Psoas muscle (tissue), 8 donors: Measurements from ENCODE around the gene PACS1. TPM values are rescaled to one million over a fixed set of nuclear protein-coding genes. Genes with fewer than 3 reads are reported as not detected.

Experiments
- ATAC-seq, 4 donors: fragments of 200-7000 bp; cut with Tn5 transposase; one replicate each; pipeline ENCODE4 v1.9.1; 2020; ENCODE audit warnings: moderate library complexity in 3 of 4, mild to moderate bottlenecking in 2 of 4
- DNase-seq, 2 donors: peaks; one replicate each; pipeline ENCODE4 v3.0.0-alpha.2; 2020
- H3K27ac ChIP-seq: fragments of 200-600 bp; one replicate; pipeline ENCODE4 v1.8.0; 2022
- H3K27me3 ChIP-seq, 3 donors: fragments of 200-600 bp in 1 of 3; one replicate each; pipeline versions ENCODE4 v1.6.1 to v1.8.0; 2013 to 2022; ENCODE audit warnings: low read length in 2 of 3, mild to moderate bottlenecking in 2 of 3, moderate library complexity in 1 of 3; ENCODE audit not compliant: insufficient read depth in 3 of 3
- H3K36me3 ChIP-seq, 2 donors: fragments of 200-600 bp in 1 of 2; one replicate each; pipeline versions ENCODE4 v1.6.1 to v1.8.0; 2013 to 2022; ENCODE audit warnings: low read depth in 1 of 2, mild to moderate bottlenecking in 1 of 2, moderate library complexity in 1 of 2; ENCODE audit not compliant: insufficient read depth in 1 of 2
- H3K4me1 ChIP-seq: fragments of 200-600 bp; one replicate; pipeline ENCODE4 v1.8.0; 2022
- H3K4me3 ChIP-seq: fragments of 200-600 bp; one replicate; pipeline ENCODE4 v1.8.0; 2022; ENCODE audit warnings: mild to moderate bottlenecking
- H3K9me3 ChIP-seq: fragments of 200-600 bp; one replicate; pipeline ENCODE4 v1.8.0; 2022
- WGBS, 3 donors: extraction: QIAGEN DNeasy Blood & Tissue Kit; methylation state at CpG; one replicate each; pipeline versions ENCODE4 v1.1.6 to v1.1.7; 2013; 5-methylcytosine and 5-hydroxymethylcytosine counted together
- intact Hi-C, 2 donors: fragments of 100-400 bp; cut with DNase I; formaldehyde crosslinking; loops; one replicate each; pipeline versions ENCODE4 v1.11.0 to v1.14.2; 2022
- polyA plus RNA-seq, 3 donors: library from polyadenylated mRNA; stranded (reverse); fragments of 200-250 nt; gene quantifications; one replicate each; pipeline ENCODE4 v1.2.3, GENCODE V29; 2013
- total RNA-seq, 4 donors: library from RNA; stranded (reverse); fragmentation: NEBNext Ultra II Directional in 2 of 4; extraction: Animal tissue kit (Norgen Biotek cat#: 25700) in 2 of 4; gene quantifications; one replicate each; pipeline versions ENCODE4 v1.2.1 to v1.2.4, GENCODE V29; 2021 to 2023
- TF ChIP-seq, protein P1 (sequence below): fragments of 200-600 bp; IDR thresholded peaks from one replicate; pipeline ENCODE4 v1.8.0; 2022; ENCODE audit warnings: antibody characterized with exemption
- donor health status: healthy with polysubstance abuse.
- donor health status: DM: no; HTN: no; CAD: no; lungs with moderate emphysema.
- donor health status: Bipolar disorder and iron deficiency.
- donor health status: healthy.
- donor health status: DM: yes; HTN: yes; CAD: no.
- donor health status: DM: no; HTN: no; CAD: no.
- donor health status: DM: no; HTN: no; CAD: no.
- donor health status: DM: yes; HTN: yes; CAD: no.

The PACS1 gene
- total and polyA plus RNA-seq, 7 donors, result 7.4 to 27.8 (median 16.3) TPM

DNA sequence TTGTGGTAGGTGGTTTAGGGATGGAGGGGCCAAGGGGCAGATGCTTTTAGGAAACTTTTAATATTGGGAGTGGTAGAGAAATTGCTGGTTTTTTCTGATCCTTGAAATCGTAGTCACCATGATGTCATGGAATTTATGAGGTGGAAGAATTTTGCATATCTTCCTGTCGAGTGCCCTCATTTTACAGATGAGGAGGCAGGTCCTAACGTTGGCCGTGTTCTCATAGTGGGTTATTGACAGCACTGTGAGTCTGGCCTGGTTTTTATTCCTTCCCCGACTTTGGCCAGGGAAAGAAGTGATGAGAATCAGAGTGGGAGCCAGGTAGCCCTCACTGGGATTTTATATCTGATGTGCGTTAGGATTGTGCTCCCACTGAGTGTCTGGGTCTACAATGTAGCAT lies 8.8 kb upstream of the PACS1 start:
- Histone ChIP-seq H3K27me3 (no peaks in the 10 kb centered on the region), H3K36me3 (peaks cover 26 to 100% of the 10 kb centered on the region in 2 donors), H3K27ac (no peak overlapping the region), H3K4me1 (no peaks in the 10 kb centered on the region), H3K9me3 (no peaks in the 10 kb centered on the region), H3K4me3 (no peak overlapping the region)
- WGBS, 3 donors, result 80 to 85% (median 82%) methylated on average over 6 of the region's 6 CpGs
- ATAC-seq (no peak), DNase-seq (no peak)
- TF ChIP-seq, protein P1, sequence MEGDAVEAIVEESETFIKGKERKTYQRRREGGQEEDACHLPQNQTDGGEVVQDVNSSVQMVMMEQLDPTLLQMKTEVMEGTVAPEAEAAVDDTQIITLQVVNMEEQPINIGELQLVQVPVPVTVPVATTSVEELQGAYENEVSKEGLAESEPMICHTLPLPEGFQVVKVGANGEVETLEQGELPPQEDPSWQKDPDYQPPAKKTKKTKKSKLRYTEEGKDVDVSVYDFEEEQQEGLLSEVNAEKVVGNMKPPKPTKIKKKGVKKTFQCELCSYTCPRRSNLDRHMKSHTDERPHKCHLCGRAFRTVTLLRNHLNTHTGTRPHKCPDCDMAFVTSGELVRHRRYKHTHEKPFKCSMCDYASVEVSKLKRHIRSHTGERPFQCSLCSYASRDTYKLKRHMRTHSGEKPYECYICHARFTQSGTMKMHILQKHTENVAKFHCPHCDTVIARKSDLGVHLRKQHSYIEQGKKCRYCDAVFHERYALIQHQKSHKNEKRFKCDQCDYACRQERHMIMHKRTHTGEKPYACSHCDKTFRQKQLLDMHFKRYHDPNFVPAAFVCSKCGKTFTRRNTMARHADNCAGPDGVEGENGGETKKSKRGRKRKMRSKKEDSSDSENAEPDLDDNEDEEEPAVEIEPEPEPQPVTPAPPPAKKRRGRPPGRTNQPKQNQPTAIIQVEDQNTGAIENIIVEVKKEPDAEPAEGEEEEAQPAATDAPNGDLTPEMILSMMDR, result no peak
- intact Hi-C loops, result no loop called here

DNA sequence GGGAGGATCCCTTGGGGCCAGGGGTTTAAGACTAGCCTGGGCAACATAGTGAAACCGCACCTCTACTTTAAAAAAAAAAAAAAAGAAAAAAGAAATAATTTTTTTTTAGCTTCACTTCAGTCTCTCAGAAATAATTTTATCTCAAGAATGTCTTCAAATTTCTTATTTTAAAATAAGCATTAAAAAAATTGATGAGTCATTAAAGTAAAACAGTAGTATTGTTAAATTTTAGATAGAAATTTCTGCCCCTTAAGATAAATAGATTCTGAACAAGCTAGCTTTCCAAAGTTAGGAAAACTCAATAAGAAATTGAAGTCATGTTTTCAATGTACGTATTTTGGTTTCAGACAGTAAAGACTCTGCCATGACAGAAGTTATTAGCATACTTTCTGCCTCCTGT lies 7.7 kb upstream of the PACS1 start:
- no peak overlapping the region for H3K27ac ChIP-seq
- H3K9me3 ChIP-seq, result no peaks in the 10 kb centered on the region
- TF ChIP-seq, protein P1, result no peak
- intact Hi-C loops, result no loop called here
- no peaks in the 10 kb centered on the region for H3K27me3 ChIP-seq
- ATAC-seq (no peak), DNase-seq (no peak)
- H3K36me3 ChIP-seq, result peaks cover 26 to 100% of the 10 kb centered on the region in 2 donors
- 92 to 95% (median 94%) methylated on average over 2 of the region's 2 CpGs for WGBS, 3 donors
- H3K4me1 ChIP-seq, result no peaks in the 10 kb centered on the region
- no peak overlapping the region for H3K4me3 ChIP-seq

DNA sequence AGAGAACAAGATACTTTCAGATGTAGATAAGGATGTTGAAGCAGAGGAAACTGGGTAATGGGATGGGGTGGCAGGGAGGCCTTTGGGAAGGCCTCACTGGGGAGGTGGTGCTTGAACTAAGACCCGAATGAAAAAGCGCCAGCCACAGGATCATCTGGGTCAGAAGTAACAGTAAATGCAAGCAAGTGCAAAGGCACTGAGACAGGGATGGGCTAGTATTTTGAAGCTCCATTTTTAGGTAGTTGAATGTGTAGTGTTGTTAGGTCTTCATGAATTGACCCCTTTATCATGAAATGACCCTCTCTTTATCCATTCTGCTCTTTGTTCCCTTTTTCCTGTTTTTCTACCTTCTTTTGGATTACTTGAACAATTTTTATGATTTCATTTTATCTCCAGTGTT lies 6.2 kb upstream of the PACS1 start:
- DNase-seq (no peak), ATAC-seq (no peak)
- 97 to 100% (median 100%) methylated on average over 2 of the region's 2 CpGs for WGBS, 3 donors
- Histone ChIP-seq H3K4me3 (no peak overlapping the region), H3K27me3 (no peaks in the 10 kb centered on the region), H3K4me1 (peaks cover 11% of the 10 kb centered on the region), H3K9me3 (no peaks in the 10 kb centered on the region), H3K27ac (no peak overlapping the region), H3K36me3 (peaks cover 32 to 100% of the 10 kb centered on the region in 2 donors)
- intact Hi-C loops, result no loop called here
- TF ChIP-seq, protein P1, result no peak

DNA sequence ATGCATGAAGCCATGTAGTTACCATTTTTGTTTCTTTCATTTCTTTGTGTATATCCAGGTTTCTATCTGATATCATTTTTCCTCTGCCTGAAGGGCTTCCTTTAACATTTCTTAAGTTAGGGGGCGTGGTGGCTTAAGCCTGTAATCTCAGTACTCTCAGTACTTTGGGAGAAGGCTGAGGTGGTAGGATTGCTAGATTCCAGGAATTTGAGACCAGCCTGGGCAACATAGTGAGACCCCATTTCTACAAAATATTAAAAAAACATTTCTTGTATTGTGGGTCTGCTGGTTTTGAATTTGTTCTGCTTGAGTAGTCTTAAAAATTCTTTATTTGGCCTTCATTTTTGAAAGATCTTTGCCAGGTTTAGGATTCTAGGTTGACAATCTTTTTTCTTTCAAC lies 5.5 kb upstream of the PACS1 start:
- TF ChIP-seq, protein P1, result no peak
- 96 to 100% (median 98%) methylated on average over 1 of the region's 1 CpG for WGBS, 3 donors
- DNase-seq, result no peak
- H3K36me3 ChIP-seq, result peaks cover 27 to 96% of the 10 kb centered on the region in 2 donors
- H3K4me3 ChIP-seq, result no peak overlapping the region
- intact Hi-C loops, result no loop called here
- H3K9me3 ChIP-seq, result no peaks in the 10 kb centered on the region
- no peak overlapping the region for H3K27ac ChIP-seq
- H3K27me3 ChIP-seq, result no peaks in the 10 kb centered on the region
- H3K4me1 ChIP-seq, result peaks cover 18% of the 10 kb centered on the region
- ATAC-seq, result no peak

DNA sequence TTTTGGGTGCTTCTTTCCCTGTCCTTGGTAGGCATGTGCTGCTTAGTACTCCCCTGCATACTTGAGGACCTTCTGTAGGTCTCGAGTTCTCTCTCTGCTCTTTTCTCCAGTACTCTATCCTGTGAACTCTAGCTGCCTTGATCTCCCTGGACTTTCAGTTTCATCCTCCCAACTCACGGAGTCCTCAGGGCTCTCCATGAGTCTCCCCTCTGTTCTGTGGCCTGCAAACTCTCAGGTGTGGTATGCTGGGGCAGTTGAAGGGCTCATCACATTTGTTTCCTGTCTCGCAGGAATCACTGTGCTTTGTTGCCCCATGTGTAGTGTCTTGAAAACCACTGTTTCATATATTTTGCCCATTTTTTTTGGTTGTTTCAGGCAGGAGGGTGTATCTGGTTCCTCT lies 3.3 kb upstream of the PACS1 start:
- H3K27ac ChIP-seq, result no peak overlapping the region
- WGBS, 3 donors, result 79 to 88% (median 85%) methylated on average over 3 of the region's 3 CpGs
- intact Hi-C loops, result no loop called here
- H3K27me3 ChIP-seq, result no peaks in the 10 kb centered on the region
- TF ChIP-seq, protein P1, result no peak
- DNase-seq, result no peak
- no peak overlapping the region for H3K4me3 ChIP-seq
- peaks cover 14 to 74% of the 10 kb centered on the region in 2 donors for H3K36me3 ChIP-seq
- peaks cover 19% of the 10 kb centered on the region for H3K4me1 ChIP-seq
- H3K9me3 ChIP-seq, result no peaks in the 10 kb centered on the region
- no peak for ATAC-seq
